Measurements from ENCODE around the gene NPAP1. TPM values are rescaled to one million over a fixed set of nuclear protein-coding genes. Genes with fewer than 3 reads are reported as not detected.

NPAP1 gene
- total and polyA plus RNA-seq, 4 donors, result 0.08 TPM; not detected in 3

- no peak overlapping the region for H3K4me3 ChIP-seq (ENCODE audit: low read depth in 1 of 3, low read length in 3 of 3)
- 90% methylated on average over 1 of the region's 1 CpG for WGBS
- TF ChIP-seq FOXA1 (IDR thresholded peaks at IDR 0.05), result no peak
- TF ChIP-seq, protein P1, sequence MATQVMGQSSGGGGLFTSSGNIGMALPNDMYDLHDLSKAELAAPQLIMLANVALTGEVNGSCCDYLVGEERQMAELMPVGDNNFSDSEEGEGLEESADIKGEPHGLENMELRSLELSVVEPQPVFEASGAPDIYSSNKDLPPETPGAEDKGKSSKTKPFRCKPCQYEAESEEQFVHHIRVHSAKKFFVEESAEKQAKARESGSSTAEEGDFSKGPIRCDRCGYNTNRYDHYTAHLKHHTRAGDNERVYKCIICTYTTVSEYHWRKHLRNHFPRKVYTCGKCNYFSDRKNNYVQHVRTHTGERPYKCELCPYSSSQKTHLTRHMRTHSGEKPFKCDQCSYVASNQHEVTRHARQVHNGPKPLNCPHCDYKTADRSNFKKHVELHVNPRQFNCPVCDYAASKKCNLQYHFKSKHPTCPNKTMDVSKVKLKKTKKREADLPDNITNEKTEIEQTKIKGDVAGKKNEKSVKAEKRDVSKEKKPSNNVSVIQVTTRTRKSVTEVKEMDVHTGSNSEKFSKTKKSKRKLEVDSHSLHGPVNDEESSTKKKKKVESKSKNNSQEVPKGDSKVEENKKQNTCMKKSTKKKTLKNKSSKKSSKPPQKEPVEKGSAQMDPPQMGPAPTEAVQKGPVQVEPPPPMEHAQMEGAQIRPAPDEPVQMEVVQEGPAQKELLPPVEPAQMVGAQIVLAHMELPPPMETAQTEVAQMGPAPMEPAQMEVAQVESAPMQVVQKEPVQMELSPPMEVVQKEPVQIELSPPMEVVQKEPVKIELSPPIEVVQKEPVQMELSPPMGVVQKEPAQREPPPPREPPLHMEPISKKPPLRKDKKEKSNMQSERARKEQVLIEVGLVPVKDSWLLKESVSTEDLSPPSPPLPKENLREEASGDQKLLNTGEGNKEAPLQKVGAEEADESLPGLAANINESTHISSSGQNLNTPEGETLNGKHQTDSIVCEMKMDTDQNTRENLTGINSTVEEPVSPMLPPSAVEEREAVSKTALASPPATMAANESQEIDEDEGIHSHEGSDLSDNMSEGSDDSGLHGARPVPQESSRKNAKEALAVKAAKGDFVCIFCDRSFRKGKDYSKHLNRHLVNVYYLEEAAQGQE (IDR thresholded peaks at IDR 0.05), result no peak
- TF ChIP-seq NR2F2 (IDR thresholded peaks at IDR 0.05), result no peak
- TF ChIP-seq MAX (IDR thresholded peaks at IDR 0.05), result no peak
- TF ChIP-seq ZBTB33 (IDR thresholded peaks at IDR 0.05), result no peak
- no peak for TF ChIP-seq YY1 (IDR thresholded peaks at IDR 0.05)
- TF ChIP-seq EGR1 (IDR thresholded peaks at IDR 0.05; ENCODE audit: low read depth in 2 of 2), result no peak
- no peak for TF ChIP-seq HNF4G (IDR thresholded peaks at IDR 0.05)
- TF ChIP-seq SP1 (IDR thresholded peaks at IDR 0.05), result no peak
- TF ChIP-seq ATF3 (IDR thresholded peaks at IDR 0.05), result no peak
- TF ChIP-seq, protein P2, sequence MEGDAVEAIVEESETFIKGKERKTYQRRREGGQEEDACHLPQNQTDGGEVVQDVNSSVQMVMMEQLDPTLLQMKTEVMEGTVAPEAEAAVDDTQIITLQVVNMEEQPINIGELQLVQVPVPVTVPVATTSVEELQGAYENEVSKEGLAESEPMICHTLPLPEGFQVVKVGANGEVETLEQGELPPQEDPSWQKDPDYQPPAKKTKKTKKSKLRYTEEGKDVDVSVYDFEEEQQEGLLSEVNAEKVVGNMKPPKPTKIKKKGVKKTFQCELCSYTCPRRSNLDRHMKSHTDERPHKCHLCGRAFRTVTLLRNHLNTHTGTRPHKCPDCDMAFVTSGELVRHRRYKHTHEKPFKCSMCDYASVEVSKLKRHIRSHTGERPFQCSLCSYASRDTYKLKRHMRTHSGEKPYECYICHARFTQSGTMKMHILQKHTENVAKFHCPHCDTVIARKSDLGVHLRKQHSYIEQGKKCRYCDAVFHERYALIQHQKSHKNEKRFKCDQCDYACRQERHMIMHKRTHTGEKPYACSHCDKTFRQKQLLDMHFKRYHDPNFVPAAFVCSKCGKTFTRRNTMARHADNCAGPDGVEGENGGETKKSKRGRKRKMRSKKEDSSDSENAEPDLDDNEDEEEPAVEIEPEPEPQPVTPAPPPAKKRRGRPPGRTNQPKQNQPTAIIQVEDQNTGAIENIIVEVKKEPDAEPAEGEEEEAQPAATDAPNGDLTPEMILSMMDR (IDR thresholded peaks at IDR 0.05; ENCODE audit: low read depth, low read length, missing input control), result no peak
- no peak for TF ChIP-seq RXRA (IDR thresholded peaks at IDR 0.05)
- no peak for TF ChIP-seq FOXA2 (IDR thresholded peaks at IDR 0.05)
- TF ChIP-seq RAD21 (IDR thresholded peaks at IDR 0.05), result no peak
- TF ChIP-seq HNF4A (conservative IDR thresholded peaks at IDR 0.05), result no peak
- no peak for TF ChIP-seq TAF1 (conservative IDR thresholded peaks at IDR 0.05)
- TF ChIP-seq GABPA (IDR thresholded peaks at IDR 0.05 in 1 of 2, conservative IDR thresholded peaks at IDR 0.05 in 1 of 2), result no peak
- H3K4me1 ChIP-seq (ENCODE audit: control insufficient read depth in 4 of 4, insufficient read depth in 4 of 4, low read length in 3 of 4), result no peaks in the 10 kb centered on the region
- no peak for DNase-seq (ENCODE audit: low spot score)
- H3K27me3 ChIP-seq (ENCODE audit: control insufficient read depth in 4 of 4, insufficient read depth in 4 of 4, low read length in 3 of 4), result no peaks in the 10 kb centered on the region
- H3K36me3 ChIP-seq (ENCODE audit: control insufficient read depth in 4 of 4, insufficient read depth in 3 of 4, low read depth in 1 of 4, low read length in 3 of 4), result no peaks in the 10 kb centered on the region
- peaks cover 0 to under 1% (median 0%) of the 10 kb centered on the region in 4 donors for H3K9me3 ChIP-seq (ENCODE audit: control insufficient read depth in 4 of 4, low read length in 3 of 4)
- no peak overlapping the region for H3K9ac ChIP-seq (ENCODE audit: low read depth in 1 of 2, low read length in 2 of 2)
- no peak overlapping the region for H3K27ac ChIP-seq (ENCODE audit: low read depth in 1 of 2, low read length in 2 of 2)
Observed at GRCh38 chr15:24683736-24684135, 8.2 kb downstream of the NPAP1 start.

Measured in liver (tissue), 9 donors.